ENCODE data around the gene FHOD3. TPM values are rescaled to one million over a fixed set of nuclear protein-coding genes. Genes with fewer than 3 reads are reported as not detected.

Gene FHOD3
- total and polyA plus RNA-seq, 2 of the 8 experiments (the other 6 are each of a cell fraction or from before 2014, with no cell fraction given) = 9.7 to 10.5 TPM

- no peak overlapping the region for H3K4ac ChIP-seq (replicated peaks; ENCODE audit: insufficient read length, low read depth, low read length)
- DNase-seq (ENCODE audit: low read depth in 1 of 2, low spot score in 2 of 2) = no peak
- no peak overlapping the region for H4K8ac ChIP-seq (ENCODE audit: extremely low read depth, insufficient read depth, low read length)
- CTCF ChIA-PET (ENCODE audit: partially characterized antibody) = interaction anchor here (1.0 to 1.6 kb wide), 3 partner anchors 8 to 247 kb away, joined by 3 to 7 read pairs (median 3); no protein-coding TSS in a partner anchor
- no peak for FAIRE-seq
- no peak overlapping the region for H3K56ac ChIP-seq (replicated peaks; ENCODE audit: insufficient read length, low read depth, low read length)
- no peak overlapping the region for H4K5ac ChIP-seq (ENCODE audit: insufficient read length, low read depth, low read length)
- H2BK20ac ChIP-seq (ENCODE audit: low read length) = 0 out of 2 replicates have a peak overlapping the region, but pooled peaks have one; percentile 3
- H4K20me1 ChIP-seq (replicated peaks in 1 of 2; ENCODE audit: control insufficient read depth in 1 of 2, insufficient read depth in 2 of 2, low read length in 2 of 2) = no peaks in the 10 kb centered on the region
- H3K79me2 ChIP-seq (ENCODE audit: control insufficient read depth in 1 of 2, insufficient read depth in 2 of 2, low read length in 2 of 2) = no peaks in the 10 kb centered on the region
- no peak overlapping the region; the same call in 1 of the 2 replicates for H2AK5ac ChIP-seq (ENCODE audit: low read depth, low read length)
- no peak overlapping the region for H3K27ac ChIP-seq (ENCODE audit: low read depth, low read length)
- H3K4me3 ChIP-seq (ENCODE audit: extremely low read depth in 1 of 4, insufficient read depth in 2 of 4, low read depth in 3 of 4, low read length in 4 of 4) = no peak overlapping the region
- no peak overlapping the region; the same call in 1 of the 2 replicates for H3K18ac ChIP-seq (ENCODE audit: extremely low read depth, low read length)
- peaks cover 7 to 22% (median 18%) of the 10 kb centered on the region in 4 experiments; a peak in 6 of 7 replicates for H3K4me1 ChIP-seq (replicated peaks in 1 of 4; ENCODE audit: control insufficient read depth in 3 of 4, insufficient read depth in 4 of 4, low read length in 3 of 4)
- no peak overlapping the region for H2BK120ac ChIP-seq (replicated peaks; ENCODE audit: low read depth, low read length)
- H3K27me3 ChIP-seq (replicated peaks in 1 of 4; ENCODE audit: control insufficient read depth in 3 of 4, extremely low read depth in 1 of 4, insufficient read depth in 3 of 4, low read length in 3 of 4) = no peaks in the 10 kb centered on the region
- H2AFZ ChIP-seq (ENCODE audit: low read length) = no peak overlapping the region
- H4K91ac ChIP-seq (replicated peaks; ENCODE audit: insufficient read length, low read length) = peak overlapping the region; percentile 15
- POLR2A ChIA-PET (ENCODE audit: partially characterized antibody) = interaction anchor here (0.8 kb wide), 1 partner anchor 9 kb away, joined by 3 read pairs; no protein-coding TSS in a partner anchor
- no peak overlapping the region for H2BK15ac ChIP-seq (ENCODE audit: low read length)
- H2BK5ac ChIP-seq (ENCODE audit: low read depth, low read length) = no peak overlapping the region
- no peak overlapping the region for H3K14ac ChIP-seq (ENCODE audit: insufficient read length)
- H3K79me1 ChIP-seq (ENCODE audit: low read depth, low read length) = no peaks in the 10 kb centered on the region
- 90% methylated on average over 2 of the region's 6 CpGs; no CpG with 5 or more reads in 1 of the 2 experiments for WGBS, 2 experiments (ENCODE audit: extremely low coverage in 1 of 2, insufficient coverage in 1 of 2, insufficient read length in 1 of 2, insufficient replicate concordance in 2 of 2, low coverage in 1 of 2, low lambda C conversion rate in 2 of 2, missing lambda C conversion rate in 1 of 2)
- H3K4me2 ChIP-seq (ENCODE audit: insufficient read depth in 1 of 2, low read depth in 2 of 2, low read length in 2 of 2) = no peak overlapping the region
- H3K9me3 ChIP-seq (ENCODE audit: insufficient read depth in 2 of 2, low read depth in 1 of 2, low read length in 1 of 2) = peaks cover 3 to 8% of the 10 kb centered on the region in 2 experiments; a peak in 2 of 4 replicates
- peaks cover 0 to 5% (median 0%) of the 10 kb centered on the region in 4 experiments; a peak in 1 of 8 replicates for H3K36me3 ChIP-seq (ENCODE audit: control insufficient read depth in 2 of 4, insufficient read depth in 4 of 4, low read length in 3 of 4)
- no peaks in the 10 kb centered on the region; the same call in 1 of the 2 replicates for H3K23me2 ChIP-seq (ENCODE audit: low read depth, low read length)
- H3K9ac ChIP-seq (replicated peaks in 1 of 4; ENCODE audit: extremely low read depth in 1 of 4, low read depth in 3 of 4, low read length in 3 of 4) = no peak overlapping the region
- H2BK12ac ChIP-seq (ENCODE audit: low read depth, low read length) = peak overlapping the region; percentile 43; the same call in 1 of the 2 replicates
- no peak overlapping the region for H3K23ac ChIP-seq (ENCODE audit: insufficient read length)
- no peak for TF ChIP-seq SUZ12 (IDR thresholded peaks at IDR 0.05; ENCODE audit: low read length)
- no peak for TF ChIP-seq SP4 (IDR thresholded peaks at IDR 0.05; ENCODE audit: low read length)
- no peak for TF ChIP-seq SAP30 (IDR thresholded peaks at IDR 0.05; ENCODE audit: insufficient read depth, insufficient replicate concordance, low read length)
- TF ChIP-seq ASH2L (IDR thresholded peaks at IDR 0.05; ENCODE audit: low read length) = no peak
- no peak for TF ChIP-seq YY1 (IDR thresholded peaks at IDR 0.05; ENCODE audit: low read depth, low read length)
- no peak for TF ChIP-seq CREB1 (IDR thresholded peaks at IDR 0.05)
- TF ChIP-seq, protein P1, sequence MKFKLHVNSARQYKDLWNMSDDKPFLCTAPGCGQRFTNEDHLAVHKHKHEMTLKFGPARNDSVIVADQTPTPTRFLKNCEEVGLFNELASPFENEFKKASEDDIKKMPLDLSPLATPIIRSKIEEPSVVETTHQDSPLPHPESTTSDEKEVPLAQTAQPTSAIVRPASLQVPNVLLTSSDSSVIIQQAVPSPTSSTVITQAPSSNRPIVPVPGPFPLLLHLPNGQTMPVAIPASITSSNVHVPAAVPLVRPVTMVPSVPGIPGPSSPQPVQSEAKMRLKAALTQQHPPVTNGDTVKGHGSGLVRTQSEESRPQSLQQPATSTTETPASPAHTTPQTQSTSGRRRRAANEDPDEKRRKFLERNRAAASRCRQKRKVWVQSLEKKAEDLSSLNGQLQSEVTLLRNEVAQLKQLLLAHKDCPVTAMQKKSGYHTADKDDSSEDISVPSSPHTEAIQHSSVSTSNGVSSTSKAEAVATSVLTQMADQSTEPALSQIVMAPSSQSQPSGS (IDR thresholded peaks at IDR 0.05; ENCODE audit: low read length) = no peak
- TF ChIP-seq EZH2 (IDR thresholded peaks at IDR 0.05; ENCODE audit: low read depth, low read length, severe bottlenecking) = no peak
These were observed 283.6 kb downstream of the FHOD3 start for GRCh38 chr18:36580874-36581750.
